CD1c-positive myeloid dendritic cell (primary cell): ENCODE measurements around the gene HSPG2.
"Not testable (repeated sequence)": the region's sequence is repeated elsewhere in the genome, so short reads cannot be mapped to it uniquely, and the experiment has no call there.

Experiments
- DNase-seq: peaks from one replicate; pipeline ENCODE4 v3.0.0-alpha.2; 2016; ENCODE audit errors: extremely low spot score

The HSPG2 gene

DNA sequence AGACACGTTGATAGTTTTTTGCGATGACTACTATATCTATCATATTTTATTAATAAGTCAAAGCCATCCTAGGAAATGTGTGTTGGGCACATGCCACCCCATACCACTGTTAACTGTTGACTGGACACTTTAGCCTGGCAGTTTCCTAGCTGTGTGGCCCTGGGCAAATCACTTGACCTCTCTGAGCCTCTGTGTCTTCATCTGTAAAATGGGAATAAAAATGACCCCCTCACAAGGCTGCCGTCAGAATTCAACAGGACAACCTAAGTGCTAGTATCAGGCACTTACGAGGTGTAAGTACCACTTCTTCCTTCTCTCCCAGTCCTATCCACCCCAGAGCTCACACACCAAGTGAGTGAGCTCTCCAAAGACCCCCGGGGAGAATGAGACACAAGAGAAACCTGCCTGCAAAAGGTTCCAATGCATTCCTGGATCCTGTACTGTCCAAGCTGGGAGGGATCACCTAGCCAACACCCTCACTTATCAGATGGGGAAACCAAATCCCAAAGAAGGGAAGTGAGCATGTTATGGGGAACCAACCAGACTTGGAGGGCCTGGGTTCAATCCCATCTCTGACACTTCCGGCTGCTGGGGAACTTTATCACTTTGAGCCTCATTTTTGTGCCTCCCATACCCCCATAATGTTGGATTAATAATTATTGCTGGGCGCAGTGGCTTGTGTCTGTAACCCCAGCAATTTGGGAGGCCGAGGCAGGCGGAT, 24.9 kb downstream of the HSPG2 start:
- DNase-seq = peak; percentile 57

DNA sequence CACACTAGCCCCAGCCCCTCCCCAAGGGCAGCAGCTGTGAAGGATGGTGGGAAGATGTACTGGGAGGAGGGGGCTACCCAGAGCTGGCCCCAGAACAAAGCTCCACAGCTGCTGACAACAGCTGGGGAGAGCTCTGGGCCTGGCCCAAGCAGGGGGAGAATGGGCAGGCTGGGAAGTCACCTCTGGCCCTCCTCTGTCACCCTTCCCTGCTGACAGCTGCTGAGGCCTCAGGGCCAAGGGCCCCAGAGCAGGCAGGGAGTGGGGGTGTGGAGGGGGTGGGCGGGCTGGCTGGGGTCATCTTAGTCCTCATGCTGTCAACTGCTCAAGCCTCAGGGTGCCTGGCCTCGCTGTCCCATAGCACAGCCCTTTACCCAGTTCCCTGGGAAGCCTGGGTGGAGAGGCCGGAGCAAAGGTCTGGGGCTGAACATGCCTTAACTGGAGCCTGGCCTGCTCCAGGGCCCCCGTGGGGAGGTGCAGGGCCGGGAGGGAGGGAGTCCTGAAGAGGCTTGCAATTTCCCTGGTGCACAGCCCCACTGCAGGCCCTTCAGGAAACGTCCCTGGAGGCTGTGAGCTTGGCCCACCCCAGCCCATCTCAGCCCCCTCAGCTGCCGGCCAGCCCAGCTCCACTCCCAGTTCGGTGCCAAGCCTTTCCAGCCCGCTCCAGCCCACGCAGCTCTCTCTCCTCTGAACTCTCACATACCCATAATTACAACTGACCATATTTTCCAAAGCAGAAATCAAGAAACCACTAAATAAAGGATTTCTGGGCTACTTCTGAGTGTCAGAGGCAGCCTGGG, 25.7 kb downstream of the HSPG2 start:
- DNase-seq = no peak

DNA sequence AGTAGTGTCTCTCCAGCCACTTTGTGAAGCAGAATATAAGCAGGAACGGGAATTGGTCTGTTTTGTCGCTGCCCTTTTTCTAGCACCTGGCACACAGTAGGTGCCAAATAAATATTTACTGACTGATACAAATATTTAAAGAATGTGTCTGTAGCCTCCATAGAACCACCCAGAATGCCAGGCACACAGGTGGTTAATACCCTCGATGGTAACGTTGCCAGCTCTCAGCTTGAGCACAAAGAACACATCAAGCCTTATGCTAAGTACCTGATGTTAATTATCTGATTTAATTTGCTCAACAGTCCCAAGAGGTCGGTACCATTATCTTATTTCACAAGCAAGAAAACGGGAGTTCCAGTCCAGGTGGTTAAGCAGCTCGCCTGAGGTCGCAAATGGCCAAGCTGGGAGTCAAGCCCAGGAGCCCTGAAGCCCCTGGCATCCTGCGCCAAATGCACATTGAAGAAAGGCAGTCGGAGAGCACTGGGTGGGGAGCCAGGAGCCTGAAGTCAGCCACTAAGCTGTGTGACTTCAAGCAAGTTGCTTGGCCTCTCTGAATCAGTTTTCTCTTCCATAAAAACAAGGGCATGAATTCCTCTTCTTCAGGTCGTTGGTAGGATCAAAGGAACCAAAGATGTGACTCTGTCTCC, 26.4 kb downstream of the HSPG2 start:
- DNase-seq = no peak

DNA sequence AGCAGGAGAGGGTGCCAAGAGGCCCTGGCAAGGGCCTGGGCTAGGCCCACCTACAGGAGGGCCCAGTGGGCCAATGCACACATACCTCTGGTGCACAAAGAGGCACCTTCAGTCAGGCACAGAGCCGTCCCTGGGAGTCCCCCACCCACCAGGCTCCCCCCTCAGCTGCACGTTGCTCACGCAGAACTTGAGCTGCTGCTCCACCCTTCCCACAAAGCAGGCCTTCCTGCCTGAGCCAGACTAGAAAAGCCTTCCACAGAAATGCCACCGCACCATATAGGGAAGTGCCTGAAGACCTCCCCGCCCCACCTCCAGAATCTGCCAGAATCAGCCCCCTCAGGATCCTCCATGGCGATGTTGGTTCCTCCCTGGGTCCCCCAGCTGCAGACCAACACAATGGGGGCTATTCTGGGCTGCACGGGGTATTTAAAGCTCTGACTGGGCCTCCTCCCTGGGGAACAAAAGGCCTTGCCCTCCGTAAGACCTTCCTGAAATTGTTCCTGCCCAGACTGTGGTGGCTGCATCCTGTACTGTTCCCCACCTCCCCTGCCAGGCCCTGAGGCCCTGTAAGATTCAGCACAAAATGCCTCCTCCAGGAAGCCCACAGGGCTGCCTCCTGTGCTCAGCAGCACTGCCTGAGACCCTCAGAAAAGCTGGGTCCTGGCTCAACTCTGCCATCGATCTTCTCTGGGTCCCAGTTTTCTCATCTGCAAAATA, 27.2 kb downstream of the HSPG2 start:
- peak; percentile 90 for DNase-seq

DNA sequence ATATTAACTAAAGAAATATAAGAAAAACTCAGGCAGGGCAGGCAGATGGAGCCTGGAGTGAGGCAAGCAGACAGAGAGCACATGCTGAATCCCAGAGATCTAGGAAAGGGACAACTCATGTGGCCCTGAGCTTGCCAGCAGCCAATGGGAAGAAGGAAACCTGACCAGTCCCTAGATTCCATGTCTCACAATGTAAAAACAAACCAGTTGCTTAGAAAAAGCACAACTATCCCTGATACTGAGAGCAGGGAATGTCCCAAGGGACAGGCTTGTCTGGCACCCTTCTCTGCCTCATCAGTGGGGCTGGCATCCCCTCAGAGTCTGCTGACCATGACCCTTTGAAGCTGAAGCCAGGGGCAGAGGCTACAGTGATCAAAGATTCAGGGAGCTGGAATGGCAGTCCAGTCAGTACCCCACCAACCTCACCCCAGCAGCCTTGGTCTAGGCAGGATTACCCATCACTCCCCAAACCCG, 27.8 kb downstream of the HSPG2 start:
- no peak for DNase-seq

DNA sequence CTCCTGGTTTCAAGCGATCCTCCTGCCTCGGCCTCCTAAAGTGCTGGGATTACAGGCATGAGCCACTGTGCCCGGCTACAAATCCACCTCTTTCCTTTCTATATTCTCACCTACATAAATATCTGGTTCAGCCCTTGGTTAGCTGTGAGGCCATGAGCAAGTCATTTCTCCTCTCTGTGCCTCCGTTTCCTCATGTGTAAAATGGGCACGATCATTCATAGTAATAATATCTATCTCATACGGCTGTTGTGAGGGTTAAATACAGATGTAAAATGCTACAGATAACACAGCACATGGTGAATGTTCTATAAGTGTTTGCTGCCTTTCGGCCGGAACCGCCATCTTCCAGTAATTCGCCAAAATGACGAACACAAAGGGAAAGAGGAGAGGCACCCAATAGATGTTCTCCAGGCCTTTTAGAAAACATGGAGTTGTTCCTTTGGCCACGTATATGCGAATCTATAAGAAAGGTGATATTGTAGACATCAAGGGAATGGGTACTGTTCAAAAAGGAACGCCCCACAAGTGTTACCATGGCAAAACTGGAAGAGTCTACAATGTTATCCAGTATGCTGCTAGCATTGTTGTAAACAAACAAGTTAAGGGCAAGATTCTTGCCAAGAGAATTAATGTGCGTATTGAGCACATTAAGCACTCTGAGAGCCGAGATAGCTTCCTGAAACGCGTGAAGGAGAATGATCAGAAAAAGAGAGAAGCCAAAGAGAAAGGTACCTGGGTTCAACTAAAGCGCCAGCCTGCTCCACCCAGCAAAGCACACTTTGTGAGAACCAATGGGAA, 29.2 kb downstream of the HSPG2 start:
- DNase-seq = not testable (repeated sequence)

DNA sequence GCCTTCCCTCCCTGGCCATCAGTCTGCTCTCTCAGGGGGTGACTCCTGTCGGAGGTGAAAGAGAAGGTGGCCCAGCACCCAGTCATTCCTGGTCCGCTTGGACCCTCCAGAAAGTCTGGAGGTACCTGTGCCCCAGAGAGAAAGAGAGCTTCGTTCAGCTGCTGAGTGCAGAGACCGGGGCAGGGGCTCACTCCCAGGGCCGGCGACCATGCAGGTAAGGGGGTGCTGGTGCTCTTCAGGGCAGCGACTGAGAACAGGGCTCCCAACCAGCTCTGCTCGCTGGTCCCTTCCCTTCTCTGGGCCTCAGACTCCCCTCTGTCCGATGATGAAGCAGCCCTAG, 30.1 kb downstream of the HSPG2 start:
- no peak for DNase-seq

DNA sequence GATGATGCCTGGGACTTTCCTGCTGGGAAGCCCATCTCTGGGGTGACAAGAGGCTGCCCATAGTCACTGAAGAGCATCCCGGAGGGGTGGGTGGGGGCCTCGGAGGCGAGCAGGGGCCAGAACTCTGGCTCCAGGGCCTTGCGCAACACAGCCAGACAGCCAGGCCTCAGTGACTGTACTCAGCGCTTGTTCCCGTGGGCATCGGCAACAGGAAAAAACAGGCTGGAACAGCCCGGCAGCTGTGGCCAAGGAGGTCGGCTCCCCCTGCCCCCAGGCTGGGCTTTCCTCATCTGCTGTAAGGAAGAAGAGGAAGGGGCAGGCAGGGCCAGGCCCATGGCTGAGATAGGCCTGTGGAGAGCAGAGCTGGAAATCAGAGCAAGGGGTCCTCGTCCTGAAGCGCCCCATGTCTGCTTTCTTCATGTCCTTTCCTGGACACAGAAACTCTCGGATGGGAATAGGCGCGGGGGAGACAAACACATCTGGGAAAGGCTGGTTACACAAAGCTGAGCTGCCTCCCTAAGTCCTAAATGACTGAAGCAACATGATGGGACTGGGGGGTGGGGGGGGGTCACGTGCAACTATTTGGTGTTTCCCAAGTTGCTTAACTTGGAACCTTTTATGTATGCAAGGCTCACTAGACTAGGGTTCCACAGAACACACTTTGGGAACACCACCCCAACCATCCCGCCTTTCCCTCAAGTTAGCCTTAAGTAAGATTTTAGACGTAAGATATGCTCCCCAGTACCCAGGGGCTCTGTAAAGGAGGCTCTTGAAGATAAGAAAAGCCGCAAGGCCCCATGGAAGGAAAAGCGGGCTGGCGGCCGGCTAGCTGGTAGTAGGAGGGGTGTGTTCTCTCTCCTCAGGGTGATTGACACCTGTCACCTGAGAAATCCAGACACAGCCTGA, 30.7 kb downstream of the HSPG2 start:
- DNase-seq = peak; percentile 53

DNA sequence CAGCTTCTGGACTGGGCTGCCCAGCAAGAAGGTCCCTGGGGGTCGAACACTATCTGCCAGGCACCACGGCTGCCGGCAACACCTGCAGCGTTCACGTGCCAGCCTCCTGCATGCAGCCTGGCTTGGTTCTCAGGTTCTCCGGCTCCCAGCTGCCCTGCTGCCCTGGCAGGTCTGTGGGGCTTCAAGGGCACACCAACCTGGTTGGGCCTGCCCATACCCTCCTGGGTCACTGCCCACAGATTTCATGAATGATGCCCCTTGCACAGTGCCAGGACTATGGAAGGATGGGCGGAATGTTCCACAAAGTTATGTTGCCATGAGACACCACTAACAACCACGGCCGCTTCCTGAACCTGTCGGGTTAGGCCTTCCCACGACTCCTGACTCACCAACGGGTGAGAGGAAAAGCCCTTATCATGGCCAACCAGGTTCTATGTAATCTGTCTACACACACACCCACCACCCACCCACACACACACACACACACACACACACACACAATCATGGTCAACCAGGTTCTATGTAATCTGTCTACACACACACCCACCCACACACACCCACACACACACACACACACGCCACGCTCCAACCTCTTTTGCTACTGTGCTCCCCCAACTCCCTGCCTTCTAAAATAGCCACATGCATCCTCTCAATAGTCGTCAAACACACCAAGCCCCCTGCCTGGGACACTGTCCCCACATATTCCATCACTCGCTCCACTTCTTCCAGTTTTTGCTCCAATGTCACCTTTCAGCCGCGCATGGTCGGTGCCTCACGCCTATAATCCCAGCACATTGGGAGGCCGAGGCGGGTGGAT, 32.2 kb downstream of the HSPG2 start:
- peak; percentile 81 for DNase-seq

DNA sequence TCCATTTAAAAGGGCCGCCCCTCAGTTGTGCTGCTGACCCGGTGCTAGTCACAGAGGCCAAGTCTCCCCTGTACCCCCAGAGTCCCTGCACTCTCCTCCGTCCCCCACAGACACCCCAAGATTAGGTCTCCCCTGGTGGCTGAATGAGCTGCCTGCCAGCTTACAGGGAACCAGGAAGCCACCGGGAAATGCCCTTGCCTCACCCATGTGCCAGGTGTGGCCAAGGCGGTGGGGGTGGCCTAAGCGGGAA, 32.7 kb downstream of the HSPG2 start:
- DNase-seq = no peak

DNA sequence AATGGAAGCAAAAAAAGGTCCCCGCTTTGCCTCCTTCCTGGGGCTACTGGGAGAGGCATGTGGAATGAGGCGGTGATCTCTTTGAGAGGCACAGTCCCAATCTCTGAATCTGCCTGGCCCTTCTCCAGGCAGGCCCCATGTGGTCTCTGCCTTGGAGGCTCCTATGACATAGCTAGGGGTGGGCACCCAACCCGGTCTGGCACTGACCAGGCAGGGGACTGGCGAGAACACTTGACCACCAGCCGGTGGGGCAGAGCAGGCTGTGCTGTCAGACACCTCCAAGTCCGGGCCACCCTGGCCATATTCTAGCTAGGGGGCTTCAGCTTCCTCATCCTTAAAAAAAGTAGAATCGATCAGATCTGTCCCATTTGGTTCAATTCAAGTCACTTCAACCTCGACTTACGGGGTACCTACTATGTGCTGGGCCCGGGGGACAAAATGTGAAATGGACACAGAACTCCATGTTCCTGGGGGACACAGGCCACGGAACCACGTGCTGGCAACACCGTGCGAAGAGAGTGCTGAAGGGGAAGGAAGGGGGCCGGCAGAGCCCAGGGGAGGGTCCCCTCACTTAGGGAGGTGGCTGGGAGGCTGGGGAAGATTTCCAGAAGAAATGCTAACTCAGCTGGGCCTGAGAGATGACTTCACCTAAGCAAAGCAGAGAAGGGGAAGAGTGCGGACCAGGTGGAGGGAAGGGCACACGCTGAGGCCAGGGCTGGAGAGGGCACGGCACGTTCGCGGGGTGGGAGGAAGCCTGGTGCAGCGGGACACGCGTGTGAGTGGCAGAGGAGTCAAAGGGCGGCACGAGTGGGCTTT, 33.3 kb downstream of the HSPG2 start:
- DNase-seq = no peak

DNA sequence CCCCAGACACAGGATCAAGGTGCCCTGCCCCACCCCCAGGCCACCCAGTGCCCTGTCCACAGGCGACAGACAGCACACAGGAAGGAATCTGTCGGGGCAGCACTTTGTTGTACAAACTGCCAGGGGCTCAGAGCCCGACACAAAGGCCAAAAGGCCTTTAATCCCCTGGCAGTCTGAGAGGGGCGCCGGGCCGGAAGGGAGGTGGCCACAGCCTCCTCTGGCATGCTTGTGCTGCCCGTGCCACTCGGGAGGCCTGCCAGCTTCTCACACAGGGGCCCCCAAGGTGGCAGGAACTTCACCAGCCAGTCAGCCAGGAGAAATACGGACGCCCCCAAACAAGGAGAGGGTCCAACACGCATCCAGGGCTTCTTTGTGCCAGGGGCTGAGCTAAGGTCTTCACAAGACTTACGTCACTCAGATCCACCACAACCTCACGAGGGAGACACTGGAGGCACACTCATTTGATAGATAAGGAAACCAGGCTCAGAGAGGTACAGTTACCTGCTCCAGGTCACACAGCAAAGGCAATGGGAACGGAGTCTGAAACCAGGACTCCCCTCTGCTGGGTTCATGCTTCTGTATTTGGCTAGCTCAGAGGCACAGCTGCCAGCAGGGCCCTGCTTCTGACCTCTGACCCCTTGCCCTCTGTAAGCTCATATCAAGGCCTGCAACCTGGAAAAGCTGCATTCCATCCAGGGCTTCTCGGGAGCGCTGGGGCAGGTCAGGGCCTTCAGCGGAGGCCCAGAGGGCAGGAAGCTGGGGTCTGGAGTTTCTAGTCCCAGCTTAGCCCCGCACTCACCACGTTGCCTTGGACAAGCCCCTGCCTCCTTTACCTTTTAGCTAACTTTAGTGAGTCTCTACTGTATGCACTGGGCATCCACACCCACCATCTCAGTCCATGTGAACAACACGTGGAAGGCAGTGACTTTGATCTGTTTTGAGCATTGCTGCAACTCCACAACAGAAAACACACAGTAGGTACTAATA, 34.8 kb downstream of the HSPG2 start:
- DNase-seq = no peak

DNA sequence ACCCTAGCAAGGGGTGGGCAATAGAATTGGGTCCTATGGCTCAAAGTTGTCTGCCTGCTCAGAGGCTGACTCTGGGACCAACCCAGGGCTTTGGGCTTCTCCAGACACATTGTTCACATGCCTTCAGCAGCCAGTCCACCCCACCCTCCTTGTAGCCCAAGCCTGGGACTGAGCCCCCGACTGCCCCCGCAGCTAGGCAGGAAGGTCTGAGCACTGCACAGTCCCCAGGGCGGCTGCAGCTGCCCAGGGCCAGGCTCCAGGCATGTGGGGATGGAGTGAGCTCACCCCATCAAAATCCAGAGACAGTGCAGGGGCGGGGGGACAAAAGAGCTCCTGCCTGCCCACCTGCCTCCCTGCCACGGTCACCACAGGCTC, 35.6 kb downstream of the HSPG2 start:
- DNase-seq = no peak

DNA sequence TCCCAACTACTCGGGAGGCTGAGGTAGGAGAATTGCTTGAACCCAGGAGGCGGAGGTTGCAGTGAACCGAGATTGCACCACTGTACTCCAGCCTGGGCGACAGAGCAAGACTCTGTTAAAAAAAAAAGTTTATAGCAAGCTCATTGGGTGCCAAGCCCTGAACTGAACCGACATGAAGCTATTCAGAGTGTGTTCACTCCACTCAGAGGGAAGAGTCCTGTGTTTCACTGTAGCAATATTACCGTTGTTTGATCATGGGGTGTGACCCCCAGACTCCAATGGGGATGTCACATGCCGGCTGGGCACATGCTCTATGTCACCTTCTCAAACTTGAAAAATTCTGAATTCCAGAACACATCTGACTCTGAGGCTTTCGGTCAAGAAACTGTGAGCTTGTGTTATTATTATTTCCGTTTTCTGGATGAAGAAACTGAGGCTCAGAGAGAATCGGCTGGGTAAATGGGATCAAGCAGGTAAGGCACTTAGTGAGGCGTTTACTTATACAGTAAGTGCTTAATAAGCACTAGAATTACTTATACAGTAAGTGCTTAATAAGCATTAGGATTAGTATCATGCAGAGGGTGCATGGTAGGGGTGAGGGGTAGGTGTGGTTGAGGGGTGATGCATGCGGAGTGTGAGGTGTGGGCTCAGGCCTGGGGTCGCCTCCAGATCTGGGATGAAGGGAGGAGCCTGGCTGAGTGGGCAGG, 36.2 kb downstream of the HSPG2 start:
- DNase-seq = no peak

DNA sequence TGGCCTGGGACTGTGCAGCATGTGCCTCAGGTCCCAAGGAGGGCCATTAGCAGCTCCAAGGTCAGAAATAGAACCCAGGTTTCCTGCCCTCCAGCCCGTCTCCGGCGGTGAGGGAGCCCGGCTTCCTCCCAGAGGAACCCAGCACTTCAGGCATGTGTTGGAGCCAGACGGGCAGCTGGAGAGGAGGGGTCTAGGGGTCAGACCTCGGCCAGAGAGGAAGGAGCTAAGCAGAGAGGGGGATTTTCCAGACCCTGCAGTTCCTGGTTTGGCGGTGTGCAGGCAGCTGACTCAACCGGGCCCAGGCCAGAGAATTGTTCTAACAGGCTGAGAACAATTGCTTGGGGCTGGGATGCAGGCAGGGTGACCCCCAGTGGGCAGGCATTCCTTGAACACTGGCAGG, 37.1 kb downstream of the HSPG2 start:
- DNase-seq = no peak

DNA sequence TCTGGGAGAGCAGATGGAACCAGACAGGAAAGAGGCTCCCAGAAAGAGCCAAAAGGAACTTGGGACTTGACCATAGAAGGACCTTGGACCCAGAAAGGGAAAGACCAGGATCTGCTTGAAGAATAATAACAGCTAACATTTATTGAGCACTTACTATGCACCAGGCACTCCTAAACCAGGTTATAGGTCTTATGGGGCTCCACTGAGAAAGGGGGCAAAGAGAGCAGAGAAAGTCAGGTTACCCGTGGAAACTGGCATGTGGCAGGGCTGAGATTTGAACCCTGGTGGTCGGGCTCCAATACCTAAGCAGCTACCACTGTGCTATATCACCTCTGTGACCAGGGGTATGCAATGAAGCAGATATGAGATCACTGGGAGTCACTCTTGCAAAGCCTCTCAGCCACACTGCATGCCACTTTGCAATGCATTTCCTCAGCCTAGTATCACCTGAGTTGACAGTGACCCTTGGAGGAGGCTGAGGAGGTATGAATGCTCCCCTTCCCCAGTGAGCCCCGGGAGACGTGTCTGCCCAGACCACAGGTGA, 37.8 kb downstream of the HSPG2 start:
- DNase-seq = no peak
